HG03469 (cell line): ENCODE results near the gene SYT15B.
"Not testable (repeated sequence)": the region's sequence is repeated elsewhere in the genome, so short reads cannot be mapped to it uniquely, and the experiment has no call there.

ENCODE experiments used
- ATAC-seq: cut with Tn5 transposase; IDR thresholded peaks from one replicate; pipeline ENCODE4 v1.9.1; 2021; ENCODE audit warnings: mild to moderate bottlenecking, moderate library complexity, moderate number of reproducible peaks; ENCODE audit not compliant: unreplicated experiment

The SYT15B gene

DNA sequence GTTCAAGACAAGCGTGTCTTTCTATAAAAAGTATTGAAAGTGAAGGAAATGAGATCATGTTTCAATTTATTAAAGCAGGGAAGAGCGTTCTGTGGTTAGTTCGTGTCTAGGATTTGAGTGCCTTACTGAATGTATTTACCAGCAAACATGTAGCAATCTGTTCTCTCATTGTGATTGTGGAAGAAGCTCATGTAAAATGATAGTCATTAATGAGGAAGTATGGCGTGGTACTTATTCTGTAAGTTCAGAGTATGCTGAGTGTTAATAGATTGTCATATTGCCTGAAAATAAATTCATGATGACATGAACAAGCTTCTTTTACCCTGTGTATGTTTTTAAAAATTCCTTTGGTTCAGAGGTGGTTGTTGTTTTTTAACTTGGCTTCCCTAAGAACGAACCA lies 32.5 kb downstream of the SYT15B start:
- not testable (repeated sequence) for ATAC-seq

DNA sequence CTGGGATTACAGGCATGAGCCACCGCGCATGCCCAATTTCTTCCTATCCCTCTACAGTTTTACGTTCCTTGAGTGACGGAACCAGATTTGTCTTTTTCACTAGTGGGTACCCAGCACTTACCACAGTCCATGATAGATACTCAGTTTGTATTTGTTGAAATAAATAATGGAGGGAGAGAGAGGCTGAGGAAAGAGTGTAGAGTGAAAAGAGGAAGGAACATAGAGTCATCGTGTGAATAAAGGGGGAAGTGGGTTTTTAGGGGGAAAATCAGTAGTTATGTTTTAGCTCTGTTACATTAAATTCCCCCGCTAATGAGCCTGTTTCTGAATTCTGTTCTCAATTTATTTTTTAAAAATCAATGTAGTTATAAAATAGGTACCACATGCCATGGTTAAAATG lies 37.7 kb downstream of the SYT15B start:
- not testable (repeated sequence) for ATAC-seq

DNA sequence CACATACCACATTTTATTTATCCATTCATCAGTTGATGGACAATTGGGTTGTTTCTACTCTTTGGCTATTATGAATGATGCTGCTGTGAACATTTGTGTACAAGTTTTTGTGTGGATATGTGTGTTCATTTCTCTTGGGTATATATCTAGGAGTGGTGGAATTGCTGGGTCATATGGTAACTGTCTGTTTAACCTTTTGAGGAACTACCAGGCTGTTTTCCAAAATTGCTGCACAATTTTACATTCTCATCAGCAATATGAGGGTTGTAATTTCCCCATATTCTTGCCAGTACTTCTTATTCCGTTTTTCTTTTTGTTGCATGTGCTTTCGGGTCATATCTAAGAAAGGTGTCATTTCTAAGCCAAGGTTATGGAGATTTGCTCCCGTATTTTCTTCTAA lies 38.3 kb downstream of the SYT15B start:
- ATAC-seq, result not testable (repeated sequence)

DNA sequence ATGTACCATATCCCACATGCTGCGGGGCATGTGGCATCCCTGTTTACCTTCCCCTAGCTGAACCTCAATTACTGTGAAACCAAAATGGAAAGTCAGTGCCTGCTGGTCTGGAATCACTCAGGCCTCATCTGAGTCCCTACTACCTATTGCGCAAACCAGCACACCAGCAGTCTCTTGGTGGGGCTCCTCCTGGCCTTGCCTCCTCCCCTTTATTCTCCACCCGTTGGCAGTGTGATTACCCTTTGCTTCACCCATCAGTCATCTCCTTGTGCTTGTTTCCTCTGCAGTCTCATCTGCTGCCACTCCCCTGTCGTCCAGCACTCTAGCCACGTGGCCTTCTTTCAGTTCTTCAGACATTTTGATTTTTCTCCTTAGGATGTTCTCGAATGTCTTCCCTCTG lies 39.3 kb downstream of the SYT15B start:
- ATAC-seq, result not testable (repeated sequence)

DNA sequence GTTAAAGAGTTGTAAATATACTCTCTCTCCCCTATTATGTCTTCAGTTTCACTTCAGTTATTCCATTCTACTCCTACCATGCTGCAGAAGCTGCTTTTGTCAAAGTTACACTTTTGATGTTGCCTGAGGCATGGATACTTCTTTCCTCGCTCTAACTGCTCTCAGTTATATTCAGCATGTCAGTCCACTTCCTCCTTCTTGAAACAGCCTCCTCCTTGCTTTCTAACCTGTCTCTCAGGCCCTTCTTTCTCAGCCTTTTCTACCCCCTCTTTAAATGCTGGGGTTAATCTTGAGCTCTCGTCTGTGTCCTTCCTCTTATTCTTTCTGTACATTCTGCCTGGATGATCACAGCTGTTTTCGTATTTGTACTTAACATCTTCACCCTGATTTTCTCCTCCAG lies 40.0 kb downstream of the SYT15B start:
- not testable (repeated sequence) for ATAC-seq

DNA sequence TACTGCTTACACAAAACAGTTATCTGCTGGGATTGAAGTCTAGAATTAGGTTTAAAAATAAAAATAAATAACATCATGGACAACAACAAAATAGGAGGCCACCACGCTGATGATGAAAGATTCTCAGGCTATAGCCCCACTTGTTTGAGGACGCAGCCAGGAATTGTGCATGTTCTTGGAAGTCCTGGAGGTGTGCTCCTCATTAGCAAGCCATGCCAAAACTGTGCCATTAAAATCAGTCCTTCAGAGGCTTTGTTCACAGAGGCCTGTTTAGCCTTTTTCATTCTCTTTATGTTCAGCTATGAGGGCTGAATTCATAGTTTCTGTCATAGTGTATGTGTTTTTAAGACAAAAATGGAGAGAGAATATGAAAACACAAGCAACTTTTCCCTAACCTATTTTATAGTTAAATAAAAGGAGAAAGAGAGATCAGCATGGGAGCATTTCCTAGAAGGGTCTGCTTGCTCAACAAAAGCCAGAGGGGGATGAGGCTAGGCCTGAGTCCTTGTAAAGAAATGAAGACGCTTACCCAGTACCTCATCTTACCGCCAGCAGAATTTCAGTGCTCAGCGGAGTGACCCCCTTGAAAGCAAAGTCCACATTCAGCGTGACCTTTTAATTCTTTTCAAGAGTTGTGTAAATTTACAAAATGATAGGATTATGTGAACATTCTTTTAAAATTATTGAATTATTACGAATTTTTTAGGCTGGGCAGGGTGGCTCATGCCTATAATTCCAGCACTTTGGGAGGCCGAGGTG lies 46.2 kb downstream of the SYT15B start:
- not testable (repeated sequence) for ATAC-seq
